ENCODE data around the gene ZFP57. TPM values are rescaled to one million over a fixed set of nuclear protein-coding genes. Genes with fewer than 3 reads are reported as not detected.

ZFP57 gene
- polyA plus RNA-seq, 1 donor from 2014 or later: not detected

DNA sequence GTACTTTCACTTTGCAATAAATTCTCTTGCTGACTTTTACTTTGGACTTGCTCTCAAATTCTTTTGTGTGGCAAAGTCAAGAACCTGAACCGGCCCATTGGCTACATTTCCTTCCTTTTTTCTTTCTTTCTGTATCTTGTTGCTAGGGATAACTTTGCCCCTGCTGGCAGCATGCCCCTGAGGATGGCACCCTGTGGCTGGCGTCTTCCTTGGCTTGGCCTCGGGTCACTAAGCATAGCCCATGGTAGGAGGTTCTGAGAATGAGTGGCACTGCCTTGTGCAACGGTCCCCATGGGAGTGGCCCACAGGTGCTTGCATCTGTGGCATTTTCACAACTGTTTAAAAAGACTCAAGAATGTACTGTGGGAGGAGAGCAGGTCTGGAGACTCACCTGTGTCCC, 28.2 kb upstream of the ZFP57 start:
- Histone ChIP-seq H3K27ac (ENCODE audit: low read length) (no peak overlapping the region), H3F3A (ENCODE audit: insufficient read depth, low read length, poor library complexity, severe bottlenecking) (no peaks in the 10 kb centered on the region), H3K4me3 (ENCODE audit: low read length) (no peak overlapping the region), H3K9ac (ENCODE audit: low read length) (no peak overlapping the region), H3K4me2 (ENCODE audit: low read length) (no peak overlapping the region), H3K27me3 (ENCODE audit: insufficient read depth, low read depth, low read length) (no peaks in the 10 kb centered on the region), H3K9me2 (ENCODE audit: insufficient read depth, low read length) (no peaks in the 10 kb centered on the region), H3K9me3 (ENCODE audit: low read length) (no peaks in the 10 kb centered on the region), H2AFZ (ENCODE audit: low read depth, low read length) (no peak overlapping the region), H3K79me2 (replicated peaks; ENCODE audit: insufficient read depth, low read length) (no peaks in the 10 kb centered on the region), H3K36me3 (ENCODE audit: insufficient read depth, low read length) (no peaks in the 10 kb centered on the region), H4K20me1 (ENCODE audit: insufficient read depth) (no peaks in the 10 kb centered on the region)
- no peak for TF ChIP-seq MXI1 (conservative IDR thresholded peaks at IDR 0.05; ENCODE audit: poor library complexity, severe bottlenecking)
- no peak for TF ChIP-seq SMC3 (conservative IDR thresholded peaks at IDR 0.05; ENCODE audit: poor library complexity)
- no peak for TF ChIP-seq TAF1 (IDR thresholded peaks at IDR 0.05; ENCODE audit: low read depth)
- TF ChIP-seq, protein P1, sequence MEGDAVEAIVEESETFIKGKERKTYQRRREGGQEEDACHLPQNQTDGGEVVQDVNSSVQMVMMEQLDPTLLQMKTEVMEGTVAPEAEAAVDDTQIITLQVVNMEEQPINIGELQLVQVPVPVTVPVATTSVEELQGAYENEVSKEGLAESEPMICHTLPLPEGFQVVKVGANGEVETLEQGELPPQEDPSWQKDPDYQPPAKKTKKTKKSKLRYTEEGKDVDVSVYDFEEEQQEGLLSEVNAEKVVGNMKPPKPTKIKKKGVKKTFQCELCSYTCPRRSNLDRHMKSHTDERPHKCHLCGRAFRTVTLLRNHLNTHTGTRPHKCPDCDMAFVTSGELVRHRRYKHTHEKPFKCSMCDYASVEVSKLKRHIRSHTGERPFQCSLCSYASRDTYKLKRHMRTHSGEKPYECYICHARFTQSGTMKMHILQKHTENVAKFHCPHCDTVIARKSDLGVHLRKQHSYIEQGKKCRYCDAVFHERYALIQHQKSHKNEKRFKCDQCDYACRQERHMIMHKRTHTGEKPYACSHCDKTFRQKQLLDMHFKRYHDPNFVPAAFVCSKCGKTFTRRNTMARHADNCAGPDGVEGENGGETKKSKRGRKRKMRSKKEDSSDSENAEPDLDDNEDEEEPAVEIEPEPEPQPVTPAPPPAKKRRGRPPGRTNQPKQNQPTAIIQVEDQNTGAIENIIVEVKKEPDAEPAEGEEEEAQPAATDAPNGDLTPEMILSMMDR (IDR thresholded peaks at IDR 0.05; ENCODE audit: poor library complexity, severe bottlenecking): no peak
- TF ChIP-seq EP300 (conservative IDR thresholded peaks at IDR 0.05; ENCODE audit: poor library complexity, severe bottlenecking): no peak
- TF ChIP-seq POLR2AphosphoS5 (IDR thresholded peaks at IDR 0.05): no peak
- TF ChIP-seq RAD21 (conservative IDR thresholded peaks at IDR 0.05): no peak
- TF ChIP-seq EZH2 (IDR thresholded peaks at IDR 0.05; ENCODE audit: borderline replicate concordance, insufficient read depth, low read length, poor library complexity, severe bottlenecking): no peak
- TF ChIP-seq, protein P2, sequence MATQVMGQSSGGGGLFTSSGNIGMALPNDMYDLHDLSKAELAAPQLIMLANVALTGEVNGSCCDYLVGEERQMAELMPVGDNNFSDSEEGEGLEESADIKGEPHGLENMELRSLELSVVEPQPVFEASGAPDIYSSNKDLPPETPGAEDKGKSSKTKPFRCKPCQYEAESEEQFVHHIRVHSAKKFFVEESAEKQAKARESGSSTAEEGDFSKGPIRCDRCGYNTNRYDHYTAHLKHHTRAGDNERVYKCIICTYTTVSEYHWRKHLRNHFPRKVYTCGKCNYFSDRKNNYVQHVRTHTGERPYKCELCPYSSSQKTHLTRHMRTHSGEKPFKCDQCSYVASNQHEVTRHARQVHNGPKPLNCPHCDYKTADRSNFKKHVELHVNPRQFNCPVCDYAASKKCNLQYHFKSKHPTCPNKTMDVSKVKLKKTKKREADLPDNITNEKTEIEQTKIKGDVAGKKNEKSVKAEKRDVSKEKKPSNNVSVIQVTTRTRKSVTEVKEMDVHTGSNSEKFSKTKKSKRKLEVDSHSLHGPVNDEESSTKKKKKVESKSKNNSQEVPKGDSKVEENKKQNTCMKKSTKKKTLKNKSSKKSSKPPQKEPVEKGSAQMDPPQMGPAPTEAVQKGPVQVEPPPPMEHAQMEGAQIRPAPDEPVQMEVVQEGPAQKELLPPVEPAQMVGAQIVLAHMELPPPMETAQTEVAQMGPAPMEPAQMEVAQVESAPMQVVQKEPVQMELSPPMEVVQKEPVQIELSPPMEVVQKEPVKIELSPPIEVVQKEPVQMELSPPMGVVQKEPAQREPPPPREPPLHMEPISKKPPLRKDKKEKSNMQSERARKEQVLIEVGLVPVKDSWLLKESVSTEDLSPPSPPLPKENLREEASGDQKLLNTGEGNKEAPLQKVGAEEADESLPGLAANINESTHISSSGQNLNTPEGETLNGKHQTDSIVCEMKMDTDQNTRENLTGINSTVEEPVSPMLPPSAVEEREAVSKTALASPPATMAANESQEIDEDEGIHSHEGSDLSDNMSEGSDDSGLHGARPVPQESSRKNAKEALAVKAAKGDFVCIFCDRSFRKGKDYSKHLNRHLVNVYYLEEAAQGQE (IDR thresholded peaks at IDR 0.05; ENCODE audit: borderline replicate concordance): no peak

DNA sequence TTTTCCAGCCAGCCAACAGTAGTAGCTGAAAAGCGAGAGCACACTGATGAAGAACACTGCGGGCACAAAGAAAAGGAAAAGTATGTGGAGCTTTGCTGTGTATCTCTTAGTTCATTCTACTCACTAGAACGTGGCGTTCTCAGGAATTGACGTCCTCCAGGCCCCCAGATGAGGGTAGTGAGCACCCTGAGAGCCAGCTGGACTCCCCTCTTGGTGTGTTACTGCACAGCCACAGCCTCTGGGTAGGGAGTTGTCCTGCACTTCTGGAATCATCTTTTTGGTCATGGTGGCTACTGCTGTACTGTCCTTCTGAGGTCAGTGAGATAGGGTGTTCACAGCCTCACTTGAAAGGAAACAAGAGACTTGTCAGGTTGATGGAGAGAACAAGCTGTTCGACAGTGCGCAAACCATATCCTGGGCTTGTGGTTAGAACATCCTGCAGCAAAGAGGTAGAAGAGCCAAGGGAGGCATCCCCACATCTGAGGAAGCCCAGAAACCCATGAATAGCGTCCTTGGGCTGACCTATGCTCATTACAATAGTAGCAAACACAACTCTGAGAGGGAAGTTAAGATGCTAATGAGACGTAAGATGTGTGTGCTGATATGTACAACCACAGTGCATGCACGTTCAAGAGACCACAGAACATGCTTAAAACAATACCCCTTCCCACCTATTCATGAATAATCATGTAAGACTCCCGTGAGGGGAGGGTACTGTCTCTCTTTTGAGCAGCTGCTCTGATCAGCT, 27.7 kb upstream of the ZFP57 start:
- Histone ChIP-seq H3K27me3 (ENCODE audit: insufficient read depth, low read depth, low read length) (no peaks in the 10 kb centered on the region), H3K4me2 (ENCODE audit: low read length) (no peak overlapping the region), H3K4me3 (ENCODE audit: low read length) (no peak overlapping the region), H3K9me3 (ENCODE audit: low read length) (no peaks in the 10 kb centered on the region), H3K27ac (ENCODE audit: low read length) (no peak overlapping the region), H4K20me1 (ENCODE audit: insufficient read depth) (no peaks in the 10 kb centered on the region), H3F3A (ENCODE audit: insufficient read depth, low read length, poor library complexity, severe bottlenecking) (no peaks in the 10 kb centered on the region), H3K79me2 (replicated peaks; ENCODE audit: insufficient read depth, low read length) (no peaks in the 10 kb centered on the region), H3K9ac (ENCODE audit: low read length) (no peak overlapping the region), H2AFZ (ENCODE audit: low read depth, low read length) (no peak overlapping the region), H3K36me3 (ENCODE audit: insufficient read depth, low read length) (no peaks in the 10 kb centered on the region), H3K9me2 (ENCODE audit: insufficient read depth, low read length) (no peaks in the 10 kb centered on the region)
- TF ChIP-seq SMC3 (conservative IDR thresholded peaks at IDR 0.05; ENCODE audit: poor library complexity) (no peak), EZH2 (IDR thresholded peaks at IDR 0.05; ENCODE audit: borderline replicate concordance, insufficient read depth, low read length, poor library complexity, severe bottlenecking) (no peak), RAD21 (conservative IDR thresholded peaks at IDR 0.05) (no peak), MXI1 (conservative IDR thresholded peaks at IDR 0.05; ENCODE audit: poor library complexity, severe bottlenecking) (no peak), POLR2AphosphoS5 (IDR thresholded peaks at IDR 0.05) (no peak), TAF1 (IDR thresholded peaks at IDR 0.05; ENCODE audit: low read depth) (no peak), EP300 (conservative IDR thresholded peaks at IDR 0.05; ENCODE audit: poor library complexity, severe bottlenecking) (no peak)
- TF ChIP-seq, protein P1 (IDR thresholded peaks at IDR 0.05; ENCODE audit: poor library complexity, severe bottlenecking): no peak
- TF ChIP-seq, protein P2 (IDR thresholded peaks at IDR 0.05; ENCODE audit: borderline replicate concordance): no peak

Measured in neural cell (in vitro differentiated cells).